HG02610 (cell line): ENCODE data around the gene FOXI2.

Experiments
- ATAC-seq: cut with Tn5 transposase; IDR thresholded peaks from one replicate; pipeline ENCODE4 v1.9.1; 2021; ENCODE audit warnings: mild to moderate bottlenecking, moderate library complexity; ENCODE audit not compliant: unreplicated experiment

The FOXI2 gene

DNA sequence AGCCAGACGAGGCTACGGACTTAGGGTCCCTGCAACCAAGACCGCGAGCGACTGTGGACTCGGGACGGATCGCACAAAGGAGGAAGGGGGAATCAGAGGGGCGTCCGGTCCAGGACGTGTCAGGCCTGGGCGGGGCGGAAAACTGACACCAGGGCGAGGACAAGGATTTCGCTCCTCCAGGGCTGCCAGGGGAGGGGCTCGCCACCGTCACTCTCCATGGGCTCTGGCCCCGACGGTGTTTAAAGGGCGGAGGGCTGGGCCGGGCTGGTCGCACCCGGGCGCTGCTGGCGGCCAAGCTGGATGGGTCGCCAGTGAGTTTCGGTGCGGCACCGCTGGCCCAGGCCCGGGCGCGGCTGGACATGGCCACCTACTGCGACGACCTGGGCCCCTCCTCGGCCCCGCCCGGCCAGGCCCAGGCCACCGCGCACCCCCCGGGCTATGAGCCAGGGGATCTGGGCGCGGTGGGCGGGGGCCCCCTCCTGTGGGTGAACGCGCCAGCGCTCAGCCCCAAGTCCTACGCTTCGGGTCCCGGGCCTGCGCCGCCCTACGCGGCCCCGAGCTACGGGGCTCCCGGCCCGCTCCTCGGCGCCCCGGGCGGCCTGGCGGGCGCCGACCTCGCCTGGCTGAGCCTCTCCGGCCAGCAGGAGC, at the start of gene FOXI2:
FOXI2 (plus strand) TSS at position 271 of the 648 bp plus-strand sequence; CDS start at position 360, 89 bp downstream.
- no peak for ATAC-seq

DNA sequence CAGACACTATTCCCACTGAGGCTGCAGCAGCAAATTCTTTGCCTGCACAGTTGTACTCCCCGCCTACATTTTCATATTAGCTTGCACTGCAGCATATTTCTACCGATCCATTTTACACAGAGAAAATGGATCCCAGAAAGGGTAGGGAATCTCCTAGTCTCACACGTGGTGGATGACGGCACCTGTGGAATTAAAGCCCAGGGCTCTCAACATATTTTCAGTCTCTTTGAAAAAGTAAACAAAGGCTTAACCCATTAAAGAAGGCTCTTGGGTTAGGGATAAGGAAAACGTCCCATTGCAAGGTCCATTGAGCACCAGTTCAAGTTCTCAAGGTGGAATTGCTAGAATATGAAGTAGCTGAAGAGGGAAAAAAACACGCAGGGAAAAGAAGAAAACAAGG, 49.4 kb upstream of the FOXI2 start:
- ATAC-seq: no peak

DNA sequence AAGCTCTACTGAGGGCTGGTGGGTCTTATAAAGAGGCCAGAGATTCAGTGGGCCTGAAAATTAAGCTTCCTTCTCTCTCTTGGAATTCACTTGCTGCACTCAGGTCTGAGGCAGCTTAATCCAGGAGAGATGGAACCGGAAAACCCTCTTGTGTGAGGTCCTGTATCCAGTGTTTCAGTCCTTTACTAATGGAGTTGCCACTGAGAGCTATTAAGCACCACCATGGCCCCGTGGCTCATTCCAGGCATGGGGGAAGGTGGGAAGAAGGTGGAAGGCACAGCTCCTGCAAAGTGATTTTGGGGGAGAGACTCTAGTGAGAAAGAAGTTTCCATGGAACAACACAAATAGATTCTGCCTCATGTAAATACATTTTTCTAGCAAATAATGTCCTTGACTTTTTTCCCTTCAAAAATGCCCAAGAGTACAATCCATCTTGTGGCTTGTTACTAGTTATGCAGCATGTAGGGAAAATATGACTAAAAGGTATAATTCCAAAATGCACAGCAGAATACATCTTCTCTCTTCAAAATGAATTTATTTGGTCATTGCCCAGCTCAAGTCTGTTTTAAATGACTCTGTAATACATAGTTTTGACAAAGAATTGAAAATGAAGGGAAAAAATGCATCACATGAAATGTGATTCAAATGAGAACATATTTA, 46.7 kb upstream of the FOXI2 start:
- no peak for ATAC-seq

DNA sequence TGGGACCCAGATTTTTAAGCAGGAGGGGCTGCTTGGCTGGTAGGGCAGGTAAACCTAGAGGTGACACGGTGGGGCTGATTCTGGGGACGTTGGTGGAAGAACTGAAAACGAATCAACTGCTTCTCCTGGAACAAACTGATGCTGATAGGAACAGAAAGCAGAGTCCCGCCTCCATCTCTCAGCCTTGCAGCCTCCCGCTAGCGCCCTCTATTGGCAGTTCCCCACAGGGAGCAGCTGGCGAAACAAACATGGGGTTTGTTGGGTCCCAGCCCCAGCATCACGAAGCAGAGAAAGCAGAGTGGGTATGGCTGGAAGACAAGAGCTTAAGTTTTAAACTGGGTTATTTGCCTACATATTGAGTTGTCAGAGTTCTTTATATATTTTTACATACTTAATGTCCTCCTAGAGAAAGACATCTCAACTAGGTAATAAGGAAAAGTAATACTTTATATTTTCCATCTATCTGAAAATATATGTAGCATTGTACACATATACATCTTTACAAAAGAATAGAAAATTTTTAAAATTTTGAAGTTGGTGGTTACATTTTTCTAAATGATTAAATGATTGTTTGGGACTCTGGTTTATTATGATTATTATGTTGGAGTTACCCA, 42.3 kb upstream of the FOXI2 start:
- no peak for ATAC-seq

DNA sequence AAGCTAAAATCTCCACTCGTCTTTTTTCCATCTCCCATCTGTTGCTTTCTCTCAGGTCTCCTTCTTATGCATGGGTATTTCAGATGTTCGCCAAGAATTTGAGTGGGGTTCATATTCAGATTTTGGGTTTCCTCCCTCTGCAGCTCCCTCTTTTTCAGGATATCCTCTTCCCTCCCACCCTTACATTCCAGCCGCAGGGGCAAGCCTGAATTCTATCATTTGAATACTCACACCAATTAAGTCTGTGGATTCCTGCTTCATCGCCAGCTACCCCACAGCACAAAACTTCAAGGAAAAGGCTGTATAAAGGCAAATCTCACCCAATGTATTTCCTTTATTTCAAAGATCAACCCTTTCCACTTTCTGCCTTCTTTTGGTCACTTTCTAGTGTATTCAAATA, 41.6 kb upstream of the FOXI2 start:
- no peak for ATAC-seq

DNA sequence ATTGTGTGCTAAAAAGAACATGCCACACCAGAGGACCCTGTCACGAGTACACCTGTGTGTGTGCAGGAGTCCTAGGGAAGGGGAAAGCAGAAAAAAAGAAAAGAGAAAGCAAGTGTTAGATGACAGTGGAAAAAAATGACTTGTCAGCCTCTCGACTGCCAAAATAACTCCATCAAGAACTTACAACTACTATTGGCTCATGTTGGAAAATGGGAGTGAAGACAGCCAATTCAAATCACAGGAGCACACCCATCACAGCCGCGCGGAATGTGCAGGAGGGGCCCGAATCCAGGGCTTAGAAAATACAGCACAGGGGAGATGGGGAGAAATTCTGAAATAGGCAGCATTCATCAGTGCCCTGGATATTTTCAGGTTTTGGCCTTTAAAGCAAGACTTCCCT, 38.1 kb upstream of the FOXI2 start:
- no peak for ATAC-seq

DNA sequence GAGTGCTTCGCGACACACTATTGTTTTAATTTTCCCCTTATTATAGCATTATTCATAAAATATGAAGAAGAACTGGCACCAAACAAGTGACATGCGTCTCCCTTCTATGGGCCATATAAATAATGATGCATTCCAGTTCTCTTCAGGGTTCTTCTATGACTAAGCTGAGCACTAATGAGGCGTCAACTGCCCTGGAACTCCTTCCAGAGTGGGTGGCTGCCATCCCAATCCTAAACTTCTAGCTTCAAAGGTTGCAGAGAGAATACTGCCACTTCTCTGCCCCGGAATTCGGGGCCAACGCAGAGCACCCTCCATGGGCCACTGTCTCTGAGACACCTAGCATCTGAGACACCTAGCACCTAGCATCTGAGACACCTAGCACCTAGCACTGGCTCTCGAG, 37.7 kb upstream of the FOXI2 start:
- ATAC-seq: no peak

DNA sequence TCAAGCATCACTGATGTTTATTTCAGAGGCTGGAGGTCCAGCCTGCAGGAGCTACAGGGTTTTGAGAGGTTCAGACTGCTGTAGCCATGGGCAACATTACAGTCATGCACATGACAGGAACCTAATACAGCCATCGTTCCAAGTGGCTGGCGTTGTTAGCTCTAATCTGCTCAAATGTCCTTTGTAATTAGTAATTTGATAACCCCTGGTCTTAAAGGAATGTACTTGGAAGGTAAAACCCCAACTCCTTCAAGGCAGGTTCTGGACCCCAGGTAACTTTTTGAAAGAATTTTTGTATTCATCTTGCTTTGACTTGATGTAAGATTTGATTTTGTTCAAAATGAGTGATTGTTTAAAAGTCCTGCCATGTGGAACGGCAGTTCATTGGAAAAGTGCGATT, 34.7 kb upstream of the FOXI2 start:
- no peak for ATAC-seq

DNA sequence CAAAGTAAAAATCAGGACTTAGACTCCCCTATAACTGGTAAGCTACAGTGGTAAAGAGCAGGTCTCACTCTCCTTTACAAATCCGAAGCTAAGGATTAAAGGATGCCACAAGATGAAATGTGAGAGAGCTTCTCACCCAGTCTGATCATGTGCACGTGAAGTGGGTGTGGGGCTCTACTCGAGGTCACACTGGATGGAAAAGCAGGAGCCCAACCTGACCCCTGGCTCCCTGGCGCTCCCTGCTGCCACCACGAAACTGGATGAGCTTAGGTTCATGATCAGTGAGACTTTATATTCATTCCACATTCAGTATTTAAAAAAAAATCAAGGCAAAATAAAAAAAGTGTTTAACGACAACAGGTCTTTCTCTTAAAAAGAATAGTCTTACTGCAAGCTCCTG, 21.7 kb upstream of the FOXI2 start:
- no peak for ATAC-seq

DNA sequence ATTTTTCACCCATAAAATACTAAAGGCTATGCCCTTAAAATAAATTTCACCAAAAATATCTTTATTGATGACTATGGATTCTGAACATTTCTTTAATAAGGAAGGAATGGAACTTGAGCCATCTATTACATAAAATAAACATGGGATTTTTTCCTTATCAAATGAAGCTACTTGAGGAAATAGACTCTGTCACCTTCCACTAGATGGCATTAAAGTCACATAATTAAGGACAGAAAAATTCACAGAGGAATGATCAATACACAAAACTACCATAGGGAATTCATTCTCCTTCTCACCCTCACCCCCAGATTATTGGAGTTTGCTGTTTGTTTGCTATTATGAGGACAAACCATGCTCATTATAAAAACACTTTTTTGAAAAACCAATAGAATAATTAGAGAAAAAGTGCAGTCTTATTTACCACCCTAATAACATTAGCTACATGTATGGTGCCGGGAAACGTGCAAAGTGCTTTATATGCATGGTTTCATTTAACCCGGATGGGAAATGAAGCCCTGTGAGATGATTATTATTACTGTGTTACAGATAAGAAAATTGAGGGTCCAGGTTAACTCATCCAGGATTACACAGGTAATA, 21.1 kb upstream of the FOXI2 start:
- no peak for ATAC-seq

DNA sequence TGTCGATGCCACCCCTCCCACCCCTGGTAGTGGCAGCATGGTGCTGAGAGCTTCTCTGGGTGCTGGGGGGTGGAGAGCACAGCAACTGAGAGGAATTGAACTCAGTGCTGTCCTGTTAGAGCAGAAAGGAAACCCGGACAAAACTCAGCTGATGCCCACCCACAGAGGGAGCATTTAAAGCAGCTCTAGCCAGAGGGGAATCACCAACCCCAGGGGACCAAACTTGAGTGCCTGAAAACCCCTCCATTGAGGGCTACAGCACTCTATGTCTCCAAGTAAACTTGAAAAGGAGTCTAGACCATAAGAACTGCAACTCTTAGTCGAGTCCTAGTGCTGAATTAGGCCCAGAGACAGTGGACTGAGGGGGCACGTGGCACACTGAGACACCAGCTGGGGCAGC, 16.8 kb upstream of the FOXI2 start:
- no peak for ATAC-seq

DNA sequence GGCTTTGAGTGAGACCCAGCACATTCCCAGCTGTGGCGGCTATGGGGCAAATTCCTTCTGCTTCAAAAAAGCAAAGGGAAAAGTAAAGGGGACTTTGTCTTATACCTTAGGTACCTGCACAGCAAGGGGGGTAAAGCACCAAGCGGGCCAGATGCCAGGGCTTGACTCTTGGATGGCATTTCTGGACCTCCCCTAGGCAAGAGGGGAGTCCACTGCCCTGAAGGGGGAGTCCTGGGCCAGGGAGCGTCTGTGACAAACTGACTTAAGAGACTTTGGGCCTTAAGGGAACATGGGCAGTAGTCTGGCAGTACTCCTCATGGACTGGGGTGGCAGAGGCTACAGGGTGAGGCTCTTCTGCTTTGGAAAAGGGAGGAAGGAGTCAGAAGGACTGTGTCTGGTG, 16.1 kb upstream of the FOXI2 start:
- no peak for ATAC-seq

DNA sequence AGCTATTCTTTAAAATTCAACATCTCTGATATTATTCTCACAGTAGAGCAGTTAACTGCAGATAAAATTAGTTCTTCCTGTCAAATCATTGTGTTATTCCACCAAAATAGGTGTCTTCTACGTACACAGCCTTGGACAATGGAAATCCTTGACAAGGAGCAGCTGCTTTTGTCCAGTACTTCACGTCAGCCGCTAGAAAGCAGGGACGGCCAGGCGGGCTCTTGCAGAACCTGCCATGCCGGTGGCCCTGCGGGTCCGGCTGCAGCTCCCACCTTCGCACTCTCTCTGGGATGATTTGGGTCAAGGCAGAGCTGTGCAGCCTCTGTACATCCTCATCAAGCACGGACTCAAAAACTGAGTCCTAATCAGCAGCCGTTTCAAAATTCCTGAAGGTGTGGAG, 2.2 kb upstream of the FOXI2 start:
- no peak for ATAC-seq

DNA sequence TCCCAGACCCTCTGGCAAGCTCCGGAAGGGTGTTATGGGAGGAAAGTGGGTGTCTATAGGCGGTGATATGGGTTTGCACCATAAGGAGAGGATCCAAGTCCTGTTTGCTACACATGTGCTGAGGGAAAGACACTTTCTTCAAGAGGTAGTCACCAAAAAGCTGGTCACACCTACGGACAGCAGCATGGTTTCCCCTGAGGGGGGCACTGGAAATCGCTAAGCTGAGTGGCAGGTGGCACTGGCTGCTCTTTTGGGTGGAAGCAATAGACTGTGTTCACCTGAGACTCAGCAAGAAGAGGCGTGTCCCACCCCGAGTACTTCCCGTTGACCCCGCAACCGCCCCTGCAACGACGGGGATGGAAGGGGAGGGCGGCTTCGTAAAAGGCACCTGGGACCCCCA, 1.8 kb upstream of the FOXI2 start:
- ATAC-seq: no peak

DNA sequence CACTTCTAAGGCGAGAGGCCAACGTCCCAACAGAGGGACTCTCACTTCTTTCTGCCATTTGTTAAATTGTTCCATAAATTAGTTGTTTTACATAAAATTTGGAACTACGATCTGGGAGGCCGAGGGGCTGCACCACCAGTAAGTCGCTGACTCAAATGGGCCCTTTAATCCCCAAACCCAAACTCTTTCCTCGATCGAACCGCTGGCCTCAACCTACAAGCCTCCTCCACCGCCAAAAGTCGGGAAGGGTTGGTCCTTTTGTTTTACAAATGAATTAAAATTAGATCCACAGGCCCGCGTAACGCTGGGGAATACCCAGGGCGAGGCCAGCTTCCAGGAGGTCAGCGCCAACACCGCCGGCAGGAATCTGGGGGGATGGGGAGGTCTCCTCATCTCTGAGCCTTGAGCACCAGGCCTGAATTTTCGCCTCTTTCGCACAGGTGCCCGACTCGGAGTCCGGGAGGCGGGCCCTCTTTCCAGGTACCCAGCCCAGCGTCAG, 1.2 kb upstream of the FOXI2 start:
- no peak for ATAC-seq

DNA sequence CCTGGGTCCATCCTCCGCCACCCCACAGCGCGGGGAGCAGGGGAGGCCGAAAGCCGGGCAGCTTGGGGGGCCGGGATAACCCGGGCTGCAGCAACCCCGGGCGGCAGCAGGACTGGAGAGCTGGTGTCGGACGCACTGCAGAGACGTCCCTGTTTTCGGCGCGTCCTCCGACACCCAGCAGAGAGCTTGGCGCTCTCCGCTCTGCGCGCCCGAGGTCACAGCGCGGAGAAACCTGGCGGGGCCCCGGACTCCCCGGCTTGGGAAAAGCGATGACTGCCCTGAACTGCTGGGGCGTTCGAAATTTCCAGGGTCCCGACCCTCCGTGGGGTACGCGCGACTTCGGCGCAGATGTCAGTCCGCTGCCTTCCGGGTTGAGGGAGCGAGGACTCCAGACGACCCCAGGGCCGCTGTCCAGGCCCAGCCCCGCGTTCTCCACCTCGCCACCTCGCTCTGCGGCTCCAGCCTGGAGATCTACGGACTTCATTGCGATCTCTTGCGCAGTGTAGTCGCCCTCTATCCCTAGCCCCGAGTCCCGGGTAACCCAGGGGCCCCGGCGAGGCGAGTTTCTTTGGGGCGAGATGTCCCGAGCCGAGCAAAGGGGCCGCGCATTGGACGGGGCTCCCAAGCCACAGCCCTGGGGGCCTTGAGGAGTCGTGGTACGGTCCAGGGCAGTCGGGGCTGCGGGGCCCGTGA, 617 bp upstream of the FOXI2 start:
- ATAC-seq: no peak

DNA sequence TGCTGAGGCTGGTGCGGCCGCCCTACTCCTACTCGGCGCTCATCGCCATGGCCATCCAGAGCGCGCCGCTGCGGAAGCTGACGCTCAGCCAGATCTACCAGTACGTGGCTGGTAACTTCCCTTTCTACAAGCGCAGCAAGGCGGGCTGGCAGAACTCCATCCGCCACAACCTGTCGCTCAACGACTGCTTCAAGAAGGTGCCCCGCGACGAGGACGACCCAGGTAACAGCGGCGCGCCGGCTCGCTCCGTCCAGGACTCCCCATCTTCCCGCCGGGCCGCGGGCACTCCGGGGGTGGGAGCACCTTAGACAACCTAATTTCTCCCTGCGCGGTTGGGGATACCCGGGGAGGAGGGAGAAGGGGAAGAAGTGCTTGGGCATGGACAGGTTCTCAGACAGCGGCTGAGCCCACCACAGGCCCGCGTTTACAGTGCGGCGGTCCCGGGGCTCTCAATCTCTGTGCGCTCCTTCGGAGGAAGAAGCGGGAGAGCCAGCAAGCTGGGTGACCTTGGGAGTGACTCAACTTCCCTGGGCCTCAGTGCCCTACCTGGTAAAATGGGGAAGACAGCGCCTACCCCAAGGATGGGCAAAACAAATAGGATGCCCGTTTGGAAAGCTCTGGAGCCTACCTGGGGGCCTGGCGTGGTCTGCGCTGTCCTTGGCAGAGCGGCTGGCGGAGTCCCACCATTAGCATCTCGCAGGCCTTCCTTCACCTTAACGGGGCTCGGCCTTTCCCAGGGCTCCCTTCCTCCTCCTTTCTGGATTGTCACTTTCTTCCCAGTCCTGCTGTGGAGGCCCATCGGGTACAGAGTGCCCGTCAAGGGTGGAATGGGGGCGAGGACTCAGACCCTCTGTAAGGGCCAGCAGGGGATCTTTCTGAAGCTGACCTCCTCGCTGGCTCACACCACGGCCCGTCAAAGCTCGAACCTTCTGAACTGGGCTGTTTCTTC, 852 bp downstream of the FOXI2 start:
- ATAC-seq: no peak

DNA sequence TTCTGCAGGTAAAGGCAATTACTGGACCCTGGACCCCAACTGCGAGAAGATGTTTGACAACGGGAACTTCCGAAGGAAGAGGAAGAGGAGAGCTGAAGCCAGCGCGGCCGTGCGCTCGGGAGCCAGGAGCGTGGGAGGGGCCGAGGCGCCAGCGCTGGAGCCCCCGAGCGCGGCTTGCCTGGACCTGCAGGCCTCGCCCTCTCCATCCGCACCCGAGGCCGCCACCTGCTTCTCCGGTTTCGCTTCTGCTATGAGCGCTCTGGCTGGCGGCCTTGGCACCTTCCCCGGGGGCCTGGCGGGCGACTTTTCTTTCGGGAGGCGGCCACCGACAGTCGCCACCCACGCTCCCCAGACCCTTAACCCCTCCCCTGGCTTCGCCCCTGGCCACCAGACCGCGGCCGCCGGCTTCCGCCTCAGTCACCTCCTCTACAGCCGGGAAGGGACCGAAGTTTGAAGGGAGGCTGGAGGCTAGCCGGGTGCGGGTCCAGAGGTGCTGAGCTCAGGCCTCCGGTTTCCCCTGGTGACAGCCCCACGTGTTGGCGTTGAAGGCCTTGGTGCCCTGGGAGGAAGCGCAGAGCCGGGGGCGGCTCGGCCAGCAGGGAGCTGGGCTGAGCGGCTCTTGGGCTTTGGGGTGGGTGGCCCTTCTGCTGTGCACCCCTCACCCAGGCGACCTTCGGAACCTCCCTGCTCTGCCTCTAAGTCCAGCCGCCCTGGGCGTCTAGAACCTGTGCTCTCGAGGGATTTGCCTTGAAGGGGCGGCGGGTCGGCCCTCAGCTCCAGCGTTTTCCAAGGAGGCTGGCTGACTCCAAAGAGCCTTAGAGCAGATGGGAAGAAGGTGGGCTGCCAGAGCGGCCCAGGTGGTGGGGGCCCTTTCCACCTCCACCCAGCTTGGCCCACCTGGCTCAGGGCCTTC, 1.8 kb downstream of the FOXI2 start:
- ATAC-seq: no peak

DNA sequence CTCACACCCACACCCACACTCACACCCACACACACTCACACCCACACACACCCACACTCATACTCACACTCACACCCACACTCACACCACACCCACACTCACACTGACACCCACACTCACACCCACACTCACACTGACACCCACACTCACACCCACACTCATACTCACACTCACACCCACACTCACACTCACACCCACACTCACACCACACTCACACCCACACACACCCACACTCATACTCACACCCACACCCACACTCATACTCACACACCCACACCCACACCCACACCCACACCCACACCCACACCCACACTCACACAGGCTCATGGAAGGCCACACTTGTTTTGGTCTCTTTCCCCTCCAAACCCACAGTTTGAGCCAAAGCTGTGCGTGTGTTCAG, 2.9 kb downstream of the FOXI2 start:
- no peak for ATAC-seq
